NCI-H1105 (cell line): Measurements from ENCODE around the gene SRPX2.
A peak's percentile ranks its signal among the peaks of the same experiment; 100 is the strongest.

Experiments
- DNase-seq: peaks from one replicate; lab custom pipeline; 2025; lab: John Stamatoyannopoulos, UW

Gene SRPX2

DNA sequence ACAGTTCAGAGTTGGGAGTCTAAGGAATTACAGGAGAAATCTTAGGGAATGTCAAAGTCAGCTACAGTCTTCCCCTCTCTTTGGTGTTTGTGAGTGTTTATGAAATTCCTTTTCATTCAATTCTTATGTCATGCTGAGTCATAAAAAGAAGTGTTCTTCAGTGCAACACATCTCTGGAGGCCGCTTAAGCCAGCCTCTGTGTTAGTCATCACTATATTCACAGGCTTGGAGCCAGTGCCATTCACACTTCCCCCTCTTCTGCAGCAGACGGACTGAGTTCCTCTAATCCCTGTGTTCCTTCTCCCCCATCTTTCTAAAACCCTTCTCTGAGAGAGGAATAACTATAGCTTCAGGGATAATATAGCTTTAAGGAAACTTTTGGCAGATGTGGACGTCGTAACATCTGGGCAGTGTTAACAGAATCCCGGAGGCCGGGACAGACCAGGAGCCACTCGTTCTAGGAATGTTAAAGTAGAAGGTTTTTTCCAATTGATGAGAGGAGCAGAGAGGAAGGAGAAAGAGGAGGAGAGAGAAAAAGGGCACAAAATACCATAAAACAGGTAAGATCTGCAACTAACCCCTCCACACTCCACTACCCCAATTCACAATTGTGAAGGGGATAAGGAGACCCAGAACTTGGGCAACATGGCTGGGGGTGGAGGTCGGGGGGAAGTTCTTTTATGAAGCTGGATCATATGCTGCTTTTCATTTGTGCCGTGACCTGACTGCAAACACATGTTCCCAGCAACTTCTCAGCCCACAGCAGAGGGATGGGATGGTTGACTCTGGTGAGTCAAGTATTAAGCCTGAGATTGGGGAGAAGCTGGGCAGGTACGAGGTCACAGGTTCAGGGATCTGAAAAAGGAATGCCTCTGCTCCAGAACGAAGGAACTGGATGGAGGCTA is at the start of gene SRPX2:
Gene SRPX2, plus strand, starts transcription at position 244 of the 905 bp plus-strand sequence. CDS start 2,124 bp downstream, outside the sequence.
- DNase-seq = no peak

- no peak for DNase-seq
Measured at GRCh38 chrX:100596601-100597000, 47.4 kb upstream of the SRPX2 start.

GRCh38 chrX:100599456-100599855 is 44.5 kb upstream of the SRPX2 start:
- no peak for DNase-seq

DNA sequence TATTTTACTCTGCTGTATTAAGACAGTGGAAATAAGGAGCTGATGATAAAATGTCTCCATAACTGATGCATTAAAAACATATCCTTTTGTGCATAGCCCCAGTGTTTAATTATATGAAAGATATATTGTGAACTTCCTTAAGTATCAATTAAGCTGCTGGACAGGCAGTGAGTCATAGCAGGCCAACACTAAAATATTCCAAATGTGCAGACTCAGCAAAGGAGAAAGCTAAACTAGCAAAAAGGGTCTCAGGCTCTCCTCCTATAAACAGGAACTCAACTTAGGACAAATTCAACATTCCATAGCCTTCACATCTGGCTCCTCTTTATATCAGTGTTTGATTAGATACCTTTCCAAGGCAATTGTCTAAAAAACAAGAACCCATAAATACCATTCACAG is 43.7 kb upstream of the SRPX2 start:
- DNase-seq = no peak

DNA sequence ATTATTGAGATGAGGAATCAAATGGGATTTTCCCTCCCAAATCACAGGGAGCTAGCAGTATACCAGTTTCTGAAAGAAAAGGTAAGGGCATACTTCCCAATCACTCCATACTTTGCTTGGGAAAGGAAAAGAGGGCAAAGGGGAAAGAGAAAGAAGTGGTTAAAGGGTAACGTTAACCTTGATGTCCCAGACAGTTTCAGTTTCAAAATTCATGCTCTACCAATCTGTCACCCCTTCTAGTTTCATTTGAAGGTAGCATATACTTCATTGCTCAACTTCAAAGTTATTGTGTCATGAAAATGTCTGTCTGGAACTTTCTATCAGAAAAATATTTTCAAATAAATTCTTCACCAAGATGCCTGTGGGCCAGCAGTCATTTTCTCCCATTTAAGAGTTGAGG is 43.2 kb upstream of the SRPX2 start:
- no peak for DNase-seq

DNA sequence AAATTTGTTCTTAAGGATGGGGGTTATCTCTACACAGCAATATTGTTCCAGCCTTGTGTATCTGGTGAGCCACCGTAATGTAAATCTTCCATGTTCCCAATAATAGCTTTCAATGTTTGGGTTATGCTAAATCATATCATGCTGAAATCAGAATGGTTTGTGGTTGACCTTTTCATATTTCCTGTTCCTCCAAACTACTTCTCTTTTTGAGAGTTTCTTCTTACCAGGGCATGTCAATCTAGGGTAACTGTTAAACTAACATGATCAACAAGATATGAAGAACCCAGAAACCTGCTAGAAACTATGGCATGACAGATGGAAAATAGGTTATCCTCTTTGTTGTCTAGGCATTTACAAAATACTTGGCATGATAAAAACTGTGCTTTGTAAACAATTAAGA is 37.2 kb upstream of the SRPX2 start:
- no peak for DNase-seq

- DNase-seq = no peak
Measured at GRCh38 chrX:100609591-100609990, 34.4 kb upstream of the SRPX2 start.

- no peak for DNase-seq
Measured at GRCh38 chrX:100611951-100612350, 32.0 kb upstream of the SRPX2 start.

DNA sequence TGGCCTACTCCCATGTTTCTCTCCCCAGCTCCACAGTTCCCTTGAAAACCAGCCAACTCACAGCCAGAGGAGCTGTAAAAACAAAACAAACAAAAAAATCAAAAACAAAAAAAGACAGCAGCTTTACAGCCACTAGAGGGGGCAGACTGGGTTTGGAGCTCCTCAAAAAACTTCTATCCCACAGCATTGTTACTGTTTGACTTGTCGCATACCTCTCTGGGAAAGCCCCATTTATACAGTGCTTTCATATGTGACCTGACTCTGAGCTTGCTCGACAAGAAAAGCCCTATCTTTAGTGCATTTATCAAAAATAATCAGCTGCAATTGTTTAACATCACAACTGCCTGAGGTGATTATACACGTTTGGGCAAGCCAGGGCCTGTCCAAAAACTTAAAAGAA is 29.0 kb upstream of the SRPX2 start:
- no peak for DNase-seq

- no peak for DNase-seq
Measured at GRCh38 chrX:100623001-100623400, 21.0 kb upstream of the SRPX2 start.

DNA sequence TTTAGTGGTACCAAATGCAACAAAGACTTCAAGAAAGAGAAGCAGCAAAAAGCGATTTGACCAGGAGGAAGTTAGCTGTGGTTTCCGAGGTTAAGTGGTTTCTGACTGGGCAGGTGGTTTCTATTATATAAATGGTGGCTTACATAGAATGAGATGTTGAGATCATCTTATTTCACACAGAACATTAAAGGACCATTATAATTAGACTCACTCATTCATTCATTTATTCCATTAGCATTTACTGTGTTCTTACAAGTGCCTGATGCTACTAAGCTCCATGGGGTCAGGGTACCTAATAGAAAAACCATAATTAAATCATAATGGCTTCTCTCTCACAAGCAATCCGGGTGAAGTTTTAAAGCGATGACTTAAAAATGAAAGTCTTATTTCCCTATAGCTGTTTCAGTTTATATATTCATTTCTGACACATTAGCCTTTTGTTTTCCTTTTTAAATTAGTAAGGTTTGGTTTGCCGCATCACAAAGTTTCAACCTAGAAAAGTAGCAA is 18.0 kb upstream of the SRPX2 start:
- DNase-seq = no peak

GRCh38 chrX:100635040-100635439 is 9.0 kb upstream of the SRPX2 start:
- DNase-seq = no peak

DNA sequence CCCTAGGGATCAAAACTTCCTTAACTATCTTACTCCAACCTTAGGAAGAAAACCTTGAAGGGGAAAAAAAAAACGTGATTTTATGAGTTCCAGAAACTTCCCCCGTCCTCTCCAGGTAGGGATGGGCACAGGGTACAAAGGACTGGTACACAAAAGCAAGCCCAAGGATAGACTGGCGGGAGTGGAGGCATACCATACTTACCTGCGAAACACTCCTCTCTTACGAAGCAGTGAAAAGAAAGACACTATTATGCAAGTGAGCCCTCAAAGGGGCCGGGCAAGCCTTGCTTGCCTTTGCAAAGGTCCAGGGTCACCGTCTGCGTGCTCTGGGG is 8.0 kb upstream of the SRPX2 start:
- no peak for DNase-seq

- DNase-seq = peak; percentile 81
Measured at GRCh38 chrX:100636321-100636991, 7.5 kb upstream of the SRPX2 start, which contains the start of gene TSPAN6. TSS of gene TSPAN6 (minus strand) at chrX:100636806. CDS start at chrX:100636694, 112 bp downstream.

GRCh38 chrX:100642290-100642689 is 1.7 kb upstream of the SRPX2 start:
- no peak for DNase-seq

GRCh38 chrX:100643212-100643611 is 787 bp upstream of the SRPX2 start:
- no peak for DNase-seq

DNA sequence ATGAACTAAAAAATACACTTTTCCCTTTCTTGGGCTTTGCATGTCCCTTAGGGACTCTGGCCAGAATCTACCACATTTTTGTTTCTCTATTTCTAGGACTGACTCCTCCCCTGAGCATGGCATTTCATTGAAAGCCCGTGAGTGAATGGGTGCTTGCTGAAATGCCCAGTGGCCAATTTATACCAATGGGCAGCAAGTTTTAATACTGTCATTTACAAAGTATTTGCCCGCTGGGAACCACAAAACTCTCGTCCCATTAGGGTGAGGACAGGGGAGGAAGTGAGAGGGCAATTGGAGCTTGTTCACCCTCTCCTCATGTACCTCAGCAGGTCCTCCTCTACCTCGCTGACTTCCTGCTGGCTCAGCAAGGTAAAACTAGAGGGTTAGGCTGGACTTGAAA is 1.1 kb downstream of the SRPX2 start:
- no peak for DNase-seq

DNA sequence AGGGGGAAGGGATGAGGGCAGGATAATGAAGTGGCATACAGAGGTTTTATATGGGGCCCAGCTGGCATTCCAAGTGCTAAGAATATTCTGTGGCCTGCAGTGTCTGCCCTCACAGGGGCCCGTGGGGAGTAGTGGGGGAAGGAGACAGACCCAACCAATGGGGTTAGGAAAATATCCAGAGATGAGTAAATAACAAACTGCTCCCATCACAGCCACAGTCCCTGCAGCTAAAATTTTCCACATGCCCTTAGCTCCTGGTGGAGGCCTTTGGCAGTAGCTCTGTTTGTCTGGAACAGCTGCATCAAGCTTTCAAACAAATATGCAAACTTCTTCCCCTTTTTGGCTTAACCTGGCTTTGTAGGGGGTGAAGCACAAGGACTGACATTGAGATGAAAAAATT is 3.1 kb downstream of the SRPX2 start:
- no peak for DNase-seq

GRCh38 chrX:100647739-100648138 is 3.7 kb downstream of the SRPX2 start:
- DNase-seq = no peak

- peak; percentile 8 for DNase-seq
Measured at GRCh38 chrX:100648458-100649417, 4.7 kb downstream of the SRPX2 start.

GRCh38 chrX:100649550-100650356 is 5.8 kb downstream of the SRPX2 start:
- no peak for DNase-seq
